GM12878 (cell line): ENCODE data around the gene DOCK1. TPM values are rescaled to one million over a fixed set of nuclear protein-coding genes. Genes with fewer than 3 reads are reported as not detected.

Experiments used
- ATAC-seq: fragments of 200-7000 bp; cut with Tn5 transposase; 3 replicates; pipeline ENCODE4 v1.9.1; 2020; ENCODE audit warnings: mild to moderate bottlenecking, moderate library complexity
- BruUV-seq: library from RNA; stranded (reverse); fragments of 400-500 nt; replicated peaks from 2 replicates; lab custom pipeline; 2021; lab: Mats Ljungman, UMichigan
- CTCF ChIA-PET: fragments of 300-600 bp; sonication (Branson Sonifier 250); formaldehyde crosslinking; extraction: SDS; loops from one replicate; lab custom pipeline; 2021; ENCODE audit warnings: inconsistent platforms; lab: Yijun Ruan, JAX
- POLR2A ChIA-PET: fragments of 350-600 bp; formaldehyde crosslinking; extraction: SDS; loops from one replicate; lab custom pipeline; 2021; ENCODE audit warnings: inconsistent platforms; lab: Charles Lee
- RAD21 ChIA-PET: fragments of 300-600 bp; sonication (Branson Sonifier 250); formaldehyde crosslinking; loops from one replicate; lab custom pipeline; 2023; ENCODE audit warnings: antibody characterized with exemption; ENCODE audit not compliant: unreplicated experiment; lab: Charles Lee
- SMC1A ChIA-PET: fragments of 300-600 bp; sonication (Branson Sonifier 250); formaldehyde crosslinking; loops from one replicate; lab custom pipeline; 2023; ENCODE audit not compliant: unreplicated experiment, uncharacterized antibody; lab: Charles Lee
- DNase-seq: peaks from one replicate; pipeline ENCODE4 v3.0.0-alpha.2; 2011; ENCODE audit warnings: low read depth, low spot score
- FAIRE-seq: peaks from 3 replicates; lab custom pipeline; 2011; peaks lifted over from hg19 to GRCh38; lab: Jason Lieb, UNC
- H2AFZ ChIP-seq: 2 replicates; pipeline ENCODE4 v1.6.0; 2011; ENCODE audit warnings: low read depth, low read length, control low read depth; ENCODE audit not compliant: control insufficient read depth
- H3K27ac ChIP-seq: 2 replicates; pipeline ENCODE4 v1.5.1; 2011; ENCODE audit warnings: control low read depth; ENCODE audit not compliant: control insufficient read depth, insufficient read depth
- H3K27me3 ChIP-seq, 2 experiments: replicated peaks in 1 of 2; 2 replicates each; pipeline versions ENCODE4 v1.6.0 to v1.6.1; 2011; ENCODE audit warnings: low read length in 1 of 2; ENCODE audit not compliant: control insufficient read depth in 2 of 2, insufficient read depth in 2 of 2
- H3K36me3 ChIP-seq, 2 experiments: 2 replicates each; pipeline ENCODE4 v1.5.1; 2011; ENCODE audit warnings: low read length in 1 of 2; ENCODE audit not compliant: control insufficient read depth in 2 of 2, insufficient read depth in 2 of 2
- H3K4me1 ChIP-seq: 2 replicates; pipeline ENCODE4 v1.6.1; 2011; ENCODE audit warnings: mild to moderate bottlenecking, low read length, moderate library complexity, mixed read lengths; ENCODE audit not compliant: control insufficient read depth, insufficient read depth
- H3K4me2 ChIP-seq: 2 replicates; pipeline ENCODE4 v1.6.0; 2011; ENCODE audit warnings: control low read depth; ENCODE audit not compliant: control insufficient read depth, insufficient read depth
- H3K4me3 ChIP-seq: fragments of 200-600 bp; sonication (generic); 2 replicates; pipeline ENCODE4 v1.5.1; 2016
- H3K79me2 ChIP-seq: 2 replicates; pipeline ENCODE4 v1.6.0; 2011; ENCODE audit warnings: low read length; ENCODE audit not compliant: control insufficient read depth, insufficient read depth
- H3K9ac ChIP-seq: 2 replicates; pipeline ENCODE4 v1.8.0; 2011; ENCODE audit warnings: low read length, control low read depth, mixed read lengths; ENCODE audit not compliant: control insufficient read depth, insufficient read depth
- H3K9me3 ChIP-seq: replicated peaks from 3 replicates; pipeline ENCODE4 v1.5.1; 2011; ENCODE audit warnings: mild to moderate bottlenecking, low read length; ENCODE audit not compliant: control insufficient read depth, insufficient read depth
- H4K20me1 ChIP-seq: 2 replicates; pipeline ENCODE4 v1.6.0; 2011; ENCODE audit not compliant: control insufficient read depth, insufficient read depth
- CREM ChIP-seq: IDR thresholded peaks from 2 replicates; pipeline ENCODE4 v1.6.1; 2014; ENCODE audit warnings: antibody characterized with exemption, low read depth
- EED ChIP-seq: sonication (generic); IDR thresholded peaks from 2 replicates; pipeline ENCODE4 v1.6.1; 2016; ENCODE audit warnings: antibody characterized with exemption, low read depth
- GABPA ChIP-seq: IDR thresholded peaks from 2 replicates; pipeline ENCODE4 v1.6.1; 2014; ENCODE audit warnings: antibody characterized with exemption, low read depth, mild to moderate bottlenecking, inconsistent platforms
- HDAC2 ChIP-seq: fragments of 200-600 bp; sonication (generic); IDR thresholded peaks from 2 replicates; pipeline ENCODE4 v1.6.1; 2017
- HSF1 ChIP-seq: fragments of 150-350 bp; IDR thresholded peaks from 2 replicates; pipeline ENCODE4 v1.6.1; 2014; ENCODE audit warnings: mild to moderate bottlenecking, low read depth, low read length
- NBN ChIP-seq: fragments of 450-650 bp; IDR thresholded peaks from 2 replicates; pipeline ENCODE4 v1.6.1; 2016
- NFIC ChIP-seq: IDR thresholded peaks from 2 replicates; pipeline ENCODE4 v1.6.1; 2012; ENCODE audit warnings: low read depth, mild to moderate bottlenecking, inconsistent platforms, low read length, moderate library complexity
- NRF1 ChIP-seq: conservative IDR thresholded peaks from 2 replicates; pipeline ENCODE4 v1.6.1; 2011; ENCODE audit warnings: mild to moderate bottlenecking, low read depth, low read length, improper control_type of control experiment
- PAX8 ChIP-seq: fragments of 450-650 bp; IDR thresholded peaks from 2 replicates; pipeline ENCODE4 v1.6.1; 2017; ENCODE audit warnings: mild to moderate bottlenecking, moderate library complexity
- SMARCA5 ChIP-seq: fragments of 450-650 bp; IDR thresholded peaks from 2 replicates; pipeline ENCODE4 v1.6.1; 2017; ENCODE audit warnings: mild to moderate bottlenecking
- SP1 ChIP-seq: IDR thresholded peaks from one replicate; pipeline ENCODE4 v1.6.1; 2011; ENCODE audit warnings: low read depth, low read length
- TCF12 ChIP-seq: IDR thresholded peaks from 2 replicates; pipeline ENCODE4 v1.6.1; 2011; ENCODE audit warnings: low read depth, mild to moderate bottlenecking, low read length
- ZNF592 ChIP-seq: fragments of 450-650 bp; IDR thresholded peaks from 2 replicates; pipeline ENCODE4 v1.6.1; 2017; ENCODE audit warnings: mild to moderate bottlenecking, moderate library complexity
- ZNF622 ChIP-seq: fragments of 450-650 bp; IDR thresholded peaks from 2 replicates; pipeline ENCODE4 v1.6.1; 2017; ENCODE audit warnings: mild to moderate bottlenecking, inconsistent platforms
- WGBS: methylation state at CpG from one replicate; pipeline ENCODE4 v1.1.6; 2016; ENCODE audit warnings: low lambda C conversion rate; ENCODE audit not compliant: insufficient replicate concordance, insufficient coverage; ENCODE audit errors: missing lambda C conversion rate; 5-methylcytosine and 5-hydroxymethylcytosine counted together
- in situ Hi-C: fragments of 300-500 bp; cut with MboI; formaldehyde crosslinking; loops from 9 replicates; pipeline ENCODE4 v1.14.3; 2018; ENCODE audit warnings: mixed read lengths
- intact Hi-C: fragments of 100-400 bp; cut with micrococcal nuclease; formaldehyde crosslinking; loops from one replicate; pipeline ENCODE4 v1.14.2; 2022; ENCODE audit not compliant: unreplicated experiment
- polyA plus RNA-seq, 11 experiments: library from polyadenylated mRNA; depleted of rRNA in 4 of 11; unstranded in 6 of 11; stranded (reverse) in 5 of 11; fragments of >200 nt; fragmentation: Nextera tagmentation in 4 of 11; fragmentation: Illumina TruSeq in 1 of 11; extraction: Ambion mirVana in 4 of 11; extraction: Trizol in 1 of 11; gene quantifications; 1 replicate in 1 of 11; 2 replicates in 10 of 11; pipeline versions ENCODE4 v1.2.1 to v1.2.3, GENCODE V29; 2011 to 2016; ENCODE audit warnings: inconsistent platforms in 2 of 11, missing spikeins in 2 of 11, low read depth in 1 of 11
- total RNA-seq, 4 experiments: library from RNA; depleted of rRNA in 3 of 4; stranded (reverse); fragments of >200 nt in 3 of 4; fragmentation: Illumina TruSeq in 1 of 4; extraction: Trizol in 1 of 4; gene quantifications; 2 replicates each; pipeline versions ENCODE4 v1.2.1 to v1.2.3, GENCODE V29; 2013 to 2021
- TF ChIP-seq, protein P1 (sequence below): fragments of 450-650 bp; formaldehyde crosslinking; IDR thresholded peaks from 2 replicates; pipeline ENCODE4 v1.5.0; 2022; ENCODE audit warnings: mild to moderate bottlenecking, missing genetic modification characterization

The DOCK1 gene
- total and polyA plus RNA-seq, 10 of the 15 experiments (the other 5 are each of a cell fraction or from before 2014, with no cell fraction given) = 0.05 to 0.18 TPM; not detected in 8

DNA sequence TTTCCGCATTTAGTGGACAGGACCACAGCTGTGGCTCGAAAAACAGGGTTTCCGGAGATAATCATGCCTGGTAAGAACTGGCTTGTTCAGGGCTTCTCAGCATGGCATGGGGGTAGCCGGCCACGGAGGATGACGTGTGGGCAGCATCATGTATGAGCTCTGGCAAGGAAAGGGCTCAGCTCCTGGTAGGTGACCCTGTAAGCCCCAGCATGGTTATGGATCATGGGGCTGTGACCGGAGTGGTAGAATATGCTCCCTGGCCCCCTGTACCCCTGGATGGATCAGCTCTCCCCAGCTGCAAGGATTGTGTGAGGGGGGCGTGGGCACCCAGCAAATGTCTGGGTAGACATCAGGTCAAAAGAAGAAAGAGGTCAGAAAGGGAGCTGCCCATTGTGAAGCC, 113.5 kb downstream of the DOCK1 start:
- 27% methylated on average over 7 of the region's 8 CpGs for WGBS
- Histone ChIP-seq H3K9ac (no peak overlapping the region), H3K79me2 (no peaks in the 10 kb centered on the region), H3K4me1 (no peaks in the 10 kb centered on the region), H2AFZ (no peak overlapping the region), H3K27ac (no peak overlapping the region), H3K4me3 (no peak overlapping the region), H3K4me2 (no peak overlapping the region), H3K9me3 (no peaks in the 10 kb centered on the region; the same call in 2 of the 3 replicates), H3K27me3 (no peaks in the 10 kb centered on the region), H3K36me3 (no peaks in the 10 kb centered on the region), H4K20me1 (no peaks in the 10 kb centered on the region)
- SMC1A ChIA-PET = no interaction called here
- intact Hi-C loops = no loop called here
- RAD21 ChIA-PET = no interaction called here
- no peak for TF ChIP-seq NFIC
- no peak for TF ChIP-seq CREM
- no peak for TF ChIP-seq ZNF622
- TF ChIP-seq NRF1 = no peak
- TF ChIP-seq TCF12 = no peak
- no peak for TF ChIP-seq NBN
- no peak for TF ChIP-seq SP1
- TF ChIP-seq, protein P1, sequence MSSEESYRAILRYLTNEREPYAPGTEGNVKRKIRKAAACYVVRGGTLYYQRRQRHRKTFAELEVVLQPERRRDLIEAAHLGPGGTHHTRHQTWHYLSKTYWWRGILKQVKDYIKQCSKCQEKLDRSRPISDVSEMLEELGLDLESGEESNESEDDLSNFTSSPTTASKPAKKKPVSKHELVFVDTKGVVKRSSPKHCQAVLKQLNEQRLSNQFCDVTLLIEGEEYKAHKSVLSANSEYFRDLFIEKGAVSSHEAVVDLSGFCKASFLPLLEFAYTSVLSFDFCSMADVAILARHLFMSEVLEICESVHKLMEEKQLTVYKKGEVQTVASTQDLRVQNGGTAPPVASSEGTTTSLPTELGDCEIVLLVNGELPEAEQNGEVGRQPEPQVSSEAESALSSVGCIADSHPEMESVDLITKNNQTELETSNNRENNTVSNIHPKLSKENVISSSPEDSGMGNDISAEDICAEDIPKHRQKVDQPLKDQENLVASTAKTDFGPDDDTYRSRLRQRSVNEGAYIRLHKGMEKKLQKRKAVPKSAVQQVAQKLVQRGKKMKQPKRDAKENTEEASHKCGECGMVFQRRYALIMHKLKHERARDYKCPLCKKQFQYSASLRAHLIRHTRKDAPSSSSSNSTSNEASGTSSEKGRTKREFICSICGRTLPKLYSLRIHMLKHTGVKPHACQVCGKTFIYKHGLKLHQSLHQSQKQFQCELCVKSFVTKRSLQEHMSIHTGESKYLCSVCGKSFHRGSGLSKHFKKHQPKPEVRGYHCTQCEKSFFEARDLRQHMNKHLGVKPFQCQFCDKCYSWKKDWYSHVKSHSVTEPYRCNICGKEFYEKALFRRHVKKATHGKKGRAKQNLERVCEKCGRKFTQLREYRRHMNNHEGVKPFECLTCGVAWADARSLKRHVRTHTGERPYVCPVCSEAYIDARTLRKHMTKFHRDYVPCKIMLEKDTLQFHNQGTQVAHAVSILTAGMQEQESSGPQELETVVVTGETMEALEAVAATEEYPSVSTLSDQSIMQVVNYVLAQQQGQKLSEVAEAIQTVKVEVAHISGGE (CRISPR knock-in tag) = no peak
- no peak for TF ChIP-seq ZNF592
- TF ChIP-seq EED = no peak
- no peak for TF ChIP-seq HSF1
- no peak for TF ChIP-seq PAX8
- TF ChIP-seq HDAC2 = no peak
- no peak for TF ChIP-seq GABPA
- no peak for TF ChIP-seq SMARCA5
- POLR2A ChIA-PET = no interaction called here
- FAIRE-seq = no peak
- in situ Hi-C loops = no loop called here
- CTCF ChIA-PET = no interaction called here
- BruUV-seq = no TSS peak
- ATAC-seq = no peak
- DNase-seq = no peak
